ENCODE results near the gene GALNT10.

GALNT10 gene

GRCh38 chr5:154295551-154295950 is 105.0 kb downstream of the GALNT10 start:
- no peak for DNase-seq (ENCODE audit: low read depth)

- no peak for DNase-seq (ENCODE audit: low read depth)
Measured at GRCh38 chr5:154296525-154297159, 106.1 kb downstream of the GALNT10 start.

- no peak for DNase-seq (ENCODE audit: low read depth)
Measured at GRCh38 chr5:154298065-154298464, 107.5 kb downstream of the GALNT10 start.

GRCh38 chr5:154300207-154300883 is 109.8 kb downstream of the GALNT10 start:
- DNase-seq (ENCODE audit: low read depth): no peak

GRCh38 chr5:154301726-154302125 is 111.2 kb downstream of the GALNT10 start:
- DNase-seq (ENCODE audit: low read depth): no peak

GRCh38 chr5:154302161-154302560 is 111.6 kb downstream of the GALNT10 start:
- DNase-seq (ENCODE audit: low read depth): no peak

GRCh38 chr5:154303133-154303532 is 112.6 kb downstream of the GALNT10 start:
- DNase-seq (ENCODE audit: low read depth): no peak

GRCh38 chr5:154308443-154309370 is 118.2 kb downstream of the GALNT10 start:
- peak; percentile 52 for DNase-seq (ENCODE audit: low read depth)

GRCh38 chr5:154309371-154309745 is 118.8 kb downstream of the GALNT10 start:
- DNase-seq (ENCODE audit: low read depth): peak; percentile 68

GRCh38 chr5:154309805-154310204 is 119.3 kb downstream of the GALNT10 start:
- DNase-seq (ENCODE audit: low read depth): peak; percentile 35

GRCh38 chr5:154311362-154311761 is 120.8 kb downstream of the GALNT10 start:
- peak; percentile 69 for DNase-seq (ENCODE audit: low read depth)

GRCh38 chr5:154312000-154312399 is 121.5 kb downstream of the GALNT10 start:
- DNase-seq (ENCODE audit: low read depth): no peak

GRCh38 chr5:154312576-154312975 is 122.0 kb downstream of the GALNT10 start:
- DNase-seq (ENCODE audit: low read depth): no peak

- no peak for DNase-seq (ENCODE audit: low read depth)
Measured at GRCh38 chr5:154313360-154314017, 123.0 kb downstream of the GALNT10 start.

- DNase-seq (ENCODE audit: low read depth): no peak
Measured at GRCh38 chr5:154315196-154315595, 124.7 kb downstream of the GALNT10 start.

- DNase-seq (ENCODE audit: low read depth): no peak
Measured at GRCh38 chr5:154315756-154316155, 125.2 kb downstream of the GALNT10 start.

- no peak for DNase-seq (ENCODE audit: low read depth)
Measured at GRCh38 chr5:154316223-154316935, 125.8 kb downstream of the GALNT10 start.

- DNase-seq (ENCODE audit: low read depth): no peak
Measured at GRCh38 chr5:154317916-154318315, 127.4 kb downstream of the GALNT10 start.

- no peak for DNase-seq (ENCODE audit: low read depth)
Measured at GRCh38 chr5:154318691-154319090, 128.2 kb downstream of the GALNT10 start.

- no peak for DNase-seq (ENCODE audit: low read depth)
Measured at GRCh38 chr5:154319736-154320135, 129.2 kb downstream of the GALNT10 start.
